OCI-LY3 (cell line): ENCODE measurements around the gene PCDHGB3.
"Not testable (repeated sequence)": the region's sequence is repeated elsewhere in the genome, so short reads cannot be mapped to it uniquely, and the experiment has no call there.

Experiments used
- H2AFZ ChIP-seq: fragments of 200-600, 300-600 bp; shearing (Covaris generic); 2 replicates; pipeline ENCODE4 v1.6.0; 2014; ENCODE audit warnings: antibody characterized with exemption, low read depth, low read length
- H3K27ac ChIP-seq: fragments of 200-600, 300-600 bp; sonication (generic); 2 replicates; pipeline ENCODE4 v1.5.1; 2014; ENCODE audit warnings: mild to moderate bottlenecking, low read length, moderate library complexity, mixed read lengths
- H3K27me3 ChIP-seq: fragments of 200-600, 300-600 bp; sonication (generic); 2 replicates; pipeline ENCODE4 v1.6.1; 2014; ENCODE audit warnings: low read depth, low read length, mixed read lengths
- H3K36me3 ChIP-seq: fragments of 200-600, 300-600 bp; sonication (generic); replicated peaks from 2 replicates; pipeline ENCODE3; 2014; ENCODE audit warnings: low read depth, low read length, mixed read lengths
- H3K4me1 ChIP-seq: fragments of 300-600, 200-600 bp; sonication (generic); 2 replicates; pipeline ENCODE4 v1.6.1; 2014; ENCODE audit warnings: low read length, mixed read lengths
- H3K4me2 ChIP-seq: fragments of 200-600, 300-600 bp; sonication (generic); 2 replicates; pipeline ENCODE4 v1.6.1; 2014; ENCODE audit warnings: low read length, mixed read lengths
- H3K4me3 ChIP-seq: fragments of 300-600, 200-600 bp; sonication (generic); 2 replicates; pipeline ENCODE4 v1.5.1; 2014; ENCODE audit warnings: antibody characterized with exemption, mild to moderate bottlenecking, low read length, moderate library complexity
- H3K79me2 ChIP-seq: fragments of 300-600, 200-600 bp; shearing (Covaris generic); 2 replicates; pipeline ENCODE4 v1.6.1; 2014; ENCODE audit warnings: mild to moderate bottlenecking, low read length, mixed read lengths
- H3K9ac ChIP-seq: fragments of 300-600, 200-600 bp; shearing (Covaris generic); 2 replicates; pipeline ENCODE4 v1.6.0; 2014; ENCODE audit warnings: mild to moderate bottlenecking, low read length, moderate library complexity
- H3K9me3 ChIP-seq: fragments of 200-600, 300-600 bp; shearing (Covaris generic); 2 replicates; pipeline ENCODE4 v1.6.1; 2014; ENCODE audit warnings: low read length, mixed read lengths; ENCODE audit not compliant: insufficient read depth
- H4K20me1 ChIP-seq: fragments of 200-600, 300-600 bp; sonication (generic); 2 replicates; pipeline ENCODE4 v1.6.1; 2016; ENCODE audit warnings: low read length, mixed read lengths; ENCODE audit not compliant: insufficient read depth
- CTCF ChIP-seq: fragments of 200-600, 300-600 bp; sonication (generic); IDR thresholded peaks from 2 replicates; pipeline ENCODE4 v1.5.1; 2014; ENCODE audit warnings: antibody characterized with exemption, low read length, low read depth
- EZH2phosphoT487 ChIP-seq: fragments of 200-600 bp; shearing (Covaris generic); IDR thresholded peaks from 2 replicates; pipeline ENCODE4 v1.6.1; 2018; ENCODE audit warnings: antibody characterized with exemption, mixed run types, low read depth

The PCDHGB3 gene

GRCh38 chr5:141403387-141403786 is 33.3 kb downstream of the PCDHGB3 start:
- Histone ChIP-seq H3K79me2 (no peaks in the 10 kb centered on the region), H3K9me3 (no peaks in the 10 kb centered on the region), H2AFZ (no peak overlapping the region), H3K4me2 (no peak overlapping the region), H3K27me3 (no peaks in the 10 kb centered on the region), H3K27ac (no peak overlapping the region), H3K4me1 (no peaks in the 10 kb centered on the region), H3K36me3 (no peaks in the 10 kb centered on the region), H3K9ac (no peak overlapping the region), H4K20me1 (no peaks in the 10 kb centered on the region), H3K4me3 (no peak overlapping the region)
- TF ChIP-seq EZH2phosphoT487 (no peak), CTCF (no peak)

GRCh38 chr5:141407790-141408505 is 37.9 kb downstream of the PCDHGB3 start, which contains the start of gene PCDHGB6:
PCDHGB6 (plus strand) TSS chr5:141408021; CDS start chr5:141408203, 182 bp downstream.
- not testable (repeated sequence) for H2AFZ ChIP-seq, H3K4me3 ChIP-seq, H3K9ac ChIP-seq, H3K4me1 ChIP-seq, H3K36me3 ChIP-seq, H3K27ac ChIP-seq, H3K9me3 ChIP-seq, H3K79me2 ChIP-seq, H3K27me3 ChIP-seq, H4K20me1 ChIP-seq, H3K4me2 ChIP-seq
- TF ChIP-seq CTCF = peak; percentile 24; the same call in 1 of the 2 replicates

- Histone ChIP-seq H3K4me3 (no peak overlapping the region), H4K20me1 (no peaks in the 10 kb centered on the region), H3K27ac (no peak overlapping the region), H3K79me2 (no peaks in the 10 kb centered on the region), H3K4me2 (no peak overlapping the region), H3K9me3 (no peaks in the 10 kb centered on the region), H3K9ac (no peak overlapping the region), H3K36me3 (no peaks in the 10 kb centered on the region), H2AFZ (no peak overlapping the region), H3K27me3 (no peaks in the 10 kb centered on the region), H3K4me1 (no peaks in the 10 kb centered on the region)
- TF ChIP-seq EZH2phosphoT487 = no peak
- TF ChIP-seq CTCF = no peak
Measured at GRCh38 chr5:141409598-141410306, 39.7 kb downstream of the PCDHGB3 start.

GRCh38 chr5:141411575-141411974 is 41.5 kb downstream of the PCDHGB3 start:
- H3K4me3 ChIP-seq = no peak overlapping the region
- no peaks in the 10 kb centered on the region for H3K4me1 ChIP-seq
- TF ChIP-seq EZH2phosphoT487 = no peak
- no peaks in the 10 kb centered on the region for H3K79me2 ChIP-seq
- H4K20me1 ChIP-seq = no peaks in the 10 kb centered on the region
- no peak overlapping the region for H3K4me2 ChIP-seq
- no peak overlapping the region for H2AFZ ChIP-seq
- no peak overlapping the region for H3K27ac ChIP-seq
- H3K36me3 ChIP-seq = no peaks in the 10 kb centered on the region
- no peaks in the 10 kb centered on the region for H3K27me3 ChIP-seq
- H3K9ac ChIP-seq = no peak overlapping the region
- H3K9me3 ChIP-seq = no peaks in the 10 kb centered on the region
